Muscle of leg (tissue), 11 donors: ENCODE results near the gene GIMAP2. TPM values are rescaled to one million over a fixed set of nuclear protein-coding genes. Genes with fewer than 3 reads are reported as not detected.

ENCODE experiments used
- DNase-seq: peaks from one replicate; pipeline ENCODE4 v3.0.0; 2013
- H3K27ac ChIP-seq: one replicate; pipeline ENCODE4 v1.5.1; 2013; ENCODE audit warnings: mild to moderate bottlenecking, low read length, control low read depth
- H3K27me3 ChIP-seq: one replicate; pipeline ENCODE4 v1.6.1; 2013; ENCODE audit warnings: low read length; ENCODE audit not compliant: control insufficient read depth, insufficient read depth
- H3K36me3 ChIP-seq: one replicate; pipeline ENCODE4 v1.6.1; 2013; ENCODE audit warnings: low read length; ENCODE audit not compliant: control insufficient read depth, insufficient read depth
- H3K4me1 ChIP-seq: one replicate; pipeline ENCODE4 v1.6.1; 2013; ENCODE audit warnings: low read length; ENCODE audit not compliant: control insufficient read depth, insufficient read depth
- H3K4me3 ChIP-seq: one replicate; pipeline ENCODE4 v1.5.1; 2013; ENCODE audit warnings: low read length, control low read depth
- H3K9me3 ChIP-seq: replicated peaks from 2 replicates; pipeline ENCODE4 v1.6.1; 2013; ENCODE audit warnings: low read depth, low read length; ENCODE audit not compliant: control insufficient read depth
- WGBS: methylation state at CpG from one replicate; pipeline ENCODE4 v1.1.5; 2013; ENCODE audit warnings: missing lambda C conversion rate; ENCODE audit not compliant: insufficient coverage; 5-methylcytosine and 5-hydroxymethylcytosine counted together
- polyA plus RNA-seq, 8 donors: library from polyadenylated mRNA; unstranded; fragments of 120-200 nt; gene quantifications; one replicate each; pipeline versions ENCODE4 v1.2.1 to v1.2.3, GENCODE V29; 2013; ENCODE audit warnings: inconsistent platforms in 1 of 8, low replicate concordance in 1 of 8; ENCODE audit not compliant: insufficient read length in 8 of 8, insufficient read depth in 1 of 8
- total RNA-seq: library from RNA; stranded (reverse); fragments of 120-200 nt; gene quantifications from one replicate; pipeline ENCODE4 v1.2.4, GENCODE V29; 2013

The GIMAP2 gene
- total and polyA plus RNA-seq, 9 donors = 4.3 to 7.4 (median 6.2) TPM

DNA sequence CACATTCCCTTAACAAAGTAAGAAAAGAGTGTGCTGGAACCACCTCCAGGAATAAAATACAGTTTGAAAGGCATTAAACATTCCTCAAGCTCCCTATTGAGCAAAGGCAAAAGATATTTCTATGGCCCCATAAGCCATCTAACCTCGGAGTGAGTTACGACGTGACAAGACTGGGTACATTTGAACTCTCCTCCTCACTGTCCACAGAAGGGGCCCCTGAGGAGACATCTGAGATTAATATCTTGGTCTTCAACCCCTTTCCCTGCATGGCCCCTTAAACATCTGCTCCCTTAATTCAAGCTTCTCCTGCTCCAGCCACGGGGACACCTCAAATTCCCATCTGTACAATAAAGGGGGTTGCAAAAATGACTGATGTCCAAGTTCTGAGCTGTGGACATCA is 31.4 kb downstream of the GIMAP2 start:
- DNase-seq = no peak
- H3K4me1 ChIP-seq = peaks cover 3% of the 10 kb centered on the region
- WGBS = 6% methylated on average over 3 of the region's 4 CpGs
- H3K27ac ChIP-seq = peak overlapping the region; percentile 54
- H3K4me3 ChIP-seq = peak overlapping the region; percentile 45
- H3K9me3 ChIP-seq = no peaks in the 10 kb centered on the region
- H3K27me3 ChIP-seq = no peaks in the 10 kb centered on the region
- no peaks in the 10 kb centered on the region for H3K36me3 ChIP-seq

DNA sequence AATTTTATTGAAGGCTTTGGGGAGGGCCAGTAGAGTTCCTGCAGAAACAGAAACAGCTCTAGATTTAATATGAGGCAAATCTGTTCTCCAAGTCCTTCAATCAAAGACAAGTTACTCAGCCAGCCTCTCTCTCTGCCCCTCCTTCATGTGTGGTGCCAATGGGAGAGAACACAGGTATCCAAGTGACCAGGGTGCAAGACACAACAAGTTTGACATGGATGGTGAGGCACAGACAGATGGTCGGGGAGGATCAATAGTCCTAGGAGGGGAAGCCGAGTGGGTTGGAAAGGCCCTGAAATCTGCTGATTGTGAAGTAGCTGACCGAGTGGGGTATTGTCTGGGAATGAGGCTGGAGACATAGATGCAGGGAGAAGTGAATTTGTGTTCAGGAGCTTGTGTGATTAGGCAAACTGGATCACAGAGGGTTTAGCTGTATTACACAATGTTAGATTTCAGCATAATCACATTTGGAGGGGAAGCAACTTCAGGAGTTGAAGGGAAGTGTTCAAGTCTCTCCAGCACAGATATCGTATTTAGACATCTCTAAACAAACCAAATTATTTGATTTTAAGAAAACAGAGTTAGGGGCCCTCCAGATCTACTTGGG is 32.4 kb downstream of the GIMAP2 start:
- Histone ChIP-seq H3K27ac (peak overlapping the region; percentile 54), H3K36me3 (no peaks in the 10 kb centered on the region), H3K4me1 (peaks cover 9% of the 10 kb centered on the region), H3K27me3 (no peaks in the 10 kb centered on the region), H3K9me3 (no peaks in the 10 kb centered on the region), H3K4me3 (peak overlapping the region; percentile 45)
- DNase-seq = no peak
- WGBS = 67% methylated on average over 3 of the region's 4 CpGs

GRCh38 chr7:150719436-150719835 is 33.9 kb downstream of the GIMAP2 start:
- Histone ChIP-seq H3K4me1 (peaks cover 9% of the 10 kb centered on the region), H3K27me3 (no peaks in the 10 kb centered on the region), H3K9me3 (no peaks in the 10 kb centered on the region), H3K4me3 (no peak overlapping the region), H3K27ac (no peak overlapping the region), H3K36me3 (no peaks in the 10 kb centered on the region)
- 80% methylated on average over 1 of the region's 4 CpGs for WGBS
- DNase-seq = no peak

GRCh38 chr7:150719960-150720891 is 34.7 kb downstream of the GIMAP2 start:
- 93% methylated on average over 50 of the region's 52 CpGs for WGBS
- Histone ChIP-seq H3K36me3 (no peaks in the 10 kb centered on the region), H3K27me3 (no peaks in the 10 kb centered on the region), H3K4me1 (peaks cover 9% of the 10 kb centered on the region), H3K9me3 (no peaks in the 10 kb centered on the region), H3K4me3 (no peak overlapping the region), H3K27ac (no peak overlapping the region)
- DNase-seq = no peak

DNA sequence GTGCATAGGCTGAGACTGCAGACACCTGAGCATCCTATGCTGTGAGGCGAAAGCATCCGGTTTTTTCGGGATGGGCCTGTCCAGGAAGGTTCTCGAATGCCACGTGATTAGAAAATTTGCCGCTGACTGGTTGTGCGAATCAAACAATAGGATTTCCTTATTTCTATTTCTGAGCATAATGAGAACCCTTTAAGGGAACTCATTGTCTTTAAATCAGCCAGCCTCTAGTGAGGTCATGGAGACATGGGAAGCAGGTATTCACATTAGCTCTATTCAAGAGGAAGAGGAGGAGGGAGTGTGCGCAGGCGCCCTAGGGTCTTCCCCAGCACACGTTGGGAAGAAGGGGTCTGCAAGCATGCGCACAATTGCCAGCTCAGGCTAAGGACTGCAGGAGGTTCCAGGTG is 36.5 kb downstream of the GIMAP2 start:
- no peak overlapping the region for H3K27ac ChIP-seq
- no peak for DNase-seq
- H3K27me3 ChIP-seq = no peaks in the 10 kb centered on the region
- 75% methylated on average over 7 of the region's 11 CpGs for WGBS
- no peak overlapping the region for H3K4me3 ChIP-seq
- peaks cover 3% of the 10 kb centered on the region for H3K9me3 ChIP-seq
- peaks cover 6% of the 10 kb centered on the region for H3K4me1 ChIP-seq
- H3K36me3 ChIP-seq = no peaks in the 10 kb centered on the region

- Histone ChIP-seq H3K36me3 (no peaks in the 10 kb centered on the region), H3K9me3 (peaks cover 3% of the 10 kb centered on the region), H3K4me1 (peaks cover 6% of the 10 kb centered on the region), H3K27ac (no peak overlapping the region), H3K27me3 (no peaks in the 10 kb centered on the region), H3K4me3 (no peak overlapping the region)
- 87% methylated on average over 4 of the region's 12 CpGs for WGBS
- DNase-seq = no peak
Measured at GRCh38 chr7:150722431-150722931, 37.0 kb downstream of the GIMAP2 start.

GRCh38 chr7:150723467-150723866 is 38.0 kb downstream of the GIMAP2 start:
- no peaks in the 10 kb centered on the region for H3K36me3 ChIP-seq
- H3K27me3 ChIP-seq = no peaks in the 10 kb centered on the region
- peaks cover 6% of the 10 kb centered on the region for H3K4me1 ChIP-seq
- H3K27ac ChIP-seq = no peak overlapping the region
- WGBS = no CpG with 5 or more reads among the region's 1 CpG
- no peak overlapping the region for H3K4me3 ChIP-seq
- no peak for DNase-seq
- peaks cover 11% of the 10 kb centered on the region for H3K9me3 ChIP-seq

DNA sequence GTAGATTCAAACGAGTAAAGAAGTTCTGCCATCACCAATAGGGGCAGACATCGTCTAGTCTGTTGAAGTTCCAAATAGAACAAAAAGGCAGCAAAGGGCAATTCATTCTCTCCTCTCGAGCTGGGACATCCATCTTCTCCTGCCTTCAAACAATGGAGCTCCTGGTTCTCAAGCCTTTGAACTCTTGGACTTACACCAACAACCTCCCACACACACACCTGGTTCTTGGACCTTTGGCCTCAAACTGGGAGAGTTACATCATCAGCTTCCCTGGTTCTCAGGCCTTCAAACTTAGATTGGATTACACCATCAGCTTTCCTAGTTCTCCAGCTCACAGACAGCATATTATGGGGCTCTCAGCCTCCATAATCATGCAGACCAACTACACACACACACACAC is 41.9 kb downstream of the GIMAP2 start:
- 58% methylated on average over 3 of the region's 3 CpGs for WGBS
- no peak overlapping the region for H3K4me3 ChIP-seq
- H3K4me1 ChIP-seq = peaks cover 3% of the 10 kb centered on the region
- no peak overlapping the region for H3K27ac ChIP-seq
- no peaks in the 10 kb centered on the region for H3K27me3 ChIP-seq
- H3K9me3 ChIP-seq = peaks cover 11% of the 10 kb centered on the region
- DNase-seq = no peak
- H3K36me3 ChIP-seq = no peaks in the 10 kb centered on the region

- Histone ChIP-seq H3K4me3 (no peak overlapping the region), H3K36me3 (no peaks in the 10 kb centered on the region), H3K27me3 (no peaks in the 10 kb centered on the region), H3K27ac (no peak overlapping the region), H3K4me1 (no peaks in the 10 kb centered on the region), H3K9me3 (peaks cover 11% of the 10 kb centered on the region)
- no peak for DNase-seq
Measured at GRCh38 chr7:150728011-150728410, 42.5 kb downstream of the GIMAP2 start.

DNA sequence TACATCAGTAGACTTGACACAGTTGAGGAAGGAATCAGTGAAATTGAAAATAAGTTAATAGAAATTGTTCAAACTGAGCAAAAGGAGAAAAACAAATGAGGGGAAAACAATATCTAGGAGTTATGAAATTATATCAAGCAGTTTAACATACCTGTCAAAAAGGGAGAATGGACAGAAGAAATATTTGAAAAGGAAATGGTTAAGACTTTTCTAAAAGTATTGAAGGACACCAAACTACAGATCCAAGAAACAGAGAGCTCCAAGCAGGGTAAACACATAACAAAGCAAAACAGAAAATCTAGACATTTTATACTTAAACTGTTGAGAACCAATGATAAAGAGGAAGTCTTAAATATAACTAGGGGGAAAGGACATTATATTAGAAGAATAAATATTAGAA is 43.1 kb downstream of the GIMAP2 start:
- Histone ChIP-seq H3K9me3 (peaks cover 11% of the 10 kb centered on the region), H3K4me3 (no peak overlapping the region), H3K27ac (no peak overlapping the region), H3K4me1 (no peaks in the 10 kb centered on the region), H3K36me3 (no peaks in the 10 kb centered on the region), H3K27me3 (no peaks in the 10 kb centered on the region)
- no peak for DNase-seq
